ENCODE measurements around the gene TACC2.
A peak's percentile ranks its signal among the peaks of the same experiment; 100 is the strongest.

TACC2 gene

DNA sequence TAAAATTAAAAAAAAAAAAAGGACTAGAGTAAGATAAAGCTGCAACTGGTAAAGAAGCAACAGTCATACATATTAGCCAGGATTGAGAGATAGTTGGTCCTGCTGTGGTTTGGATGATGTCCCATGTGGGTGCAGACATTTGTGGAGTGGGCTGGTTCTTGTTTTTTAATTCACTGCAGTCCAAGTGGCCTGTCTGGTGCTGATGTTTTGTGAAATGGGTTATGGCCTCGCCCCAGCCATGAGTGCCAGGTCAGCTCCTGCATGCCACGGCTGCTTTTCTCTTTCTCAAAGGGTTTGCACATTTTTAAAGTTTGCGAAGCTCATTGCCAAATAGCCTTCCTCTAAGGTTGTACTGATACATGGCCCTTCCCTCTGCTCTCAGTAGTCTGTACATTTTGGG lies 268.1 kb downstream of the TACC2 start:
- no peak for DNase-seq

DNA sequence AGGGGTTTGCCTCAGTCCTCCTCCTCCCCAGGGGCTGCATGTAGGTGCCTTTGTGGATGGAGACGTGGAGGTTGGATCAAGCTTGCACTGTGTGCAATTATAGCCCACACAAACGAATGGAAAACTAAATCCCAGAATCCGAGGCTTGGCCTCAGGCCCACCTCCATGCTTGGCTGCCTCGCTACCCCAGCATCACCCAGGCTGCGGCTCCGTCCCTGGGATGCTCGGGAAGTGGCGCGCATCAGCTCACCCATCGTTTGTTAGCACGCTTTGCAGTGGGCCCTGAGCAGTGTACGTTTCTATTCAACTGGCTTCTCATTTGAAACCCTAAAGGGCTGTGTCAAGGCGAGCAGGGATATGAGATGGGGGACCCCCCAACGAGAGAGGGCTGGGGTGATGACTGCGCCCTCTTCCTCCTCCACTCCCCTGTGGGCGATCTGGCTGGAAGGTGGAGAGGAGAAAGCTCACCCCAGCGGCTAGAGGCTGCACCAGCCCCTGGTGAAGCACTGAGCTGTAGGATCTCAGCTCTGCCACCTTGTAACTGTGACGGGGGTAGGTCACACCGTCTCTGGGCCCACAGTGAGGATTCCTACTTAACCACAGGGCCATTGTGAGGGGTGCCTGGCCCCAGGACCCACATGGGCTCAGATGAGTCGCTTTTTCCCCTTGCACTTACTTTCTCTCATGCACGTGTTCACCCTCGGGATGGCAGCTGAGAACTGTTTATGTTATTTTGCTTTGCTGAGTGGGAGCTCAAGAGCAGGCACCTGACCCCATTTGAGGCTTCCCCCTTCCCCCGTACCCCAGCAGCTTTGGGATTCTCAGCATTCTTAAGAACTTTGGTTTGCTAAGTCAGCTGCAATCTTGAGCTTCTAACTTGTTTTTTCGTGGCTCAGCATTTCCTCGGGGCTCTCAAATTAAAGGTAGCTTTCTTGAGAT lies 269.4 kb downstream of the TACC2 start:
- DNase-seq, result no peak

DNA sequence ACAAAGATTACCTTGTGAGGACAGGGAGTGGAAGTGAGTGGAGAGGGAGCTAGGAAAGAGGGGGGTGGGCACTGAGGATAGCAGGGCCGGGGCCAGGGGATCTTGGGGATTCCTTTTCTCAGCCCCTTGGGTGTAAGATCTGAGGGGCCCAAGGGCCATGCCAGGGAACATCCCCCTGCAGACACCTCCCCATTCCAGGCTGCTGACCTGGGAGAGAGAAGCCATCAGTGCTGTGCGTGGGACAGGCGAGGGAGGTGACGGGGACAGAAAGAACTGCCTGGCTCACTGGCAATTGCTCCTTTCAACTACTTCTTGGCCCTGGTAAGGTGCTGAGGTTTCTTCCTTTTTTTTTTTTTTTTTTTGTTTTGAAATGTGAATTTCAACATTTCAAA lies 270.1 kb downstream of the TACC2 start:
- DNase-seq, result no peak

DNA sequence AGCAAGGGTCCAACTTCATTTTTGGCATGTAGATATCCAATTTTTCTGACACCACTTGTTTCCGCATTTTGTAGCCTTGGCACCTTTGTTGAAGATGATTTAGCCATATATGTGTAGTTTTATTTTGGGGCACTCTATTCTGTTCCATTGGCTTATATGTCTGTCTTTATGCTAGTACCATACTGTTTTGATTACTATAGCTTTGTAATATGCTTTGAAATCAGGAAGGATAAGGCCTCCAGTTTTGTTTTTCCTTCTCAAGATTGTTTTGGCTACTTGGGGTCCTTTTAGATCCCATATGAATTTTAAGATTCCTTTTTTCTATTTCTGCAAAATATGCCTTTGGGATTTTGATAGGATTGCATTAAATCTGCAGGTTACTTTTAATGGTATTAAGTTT lies 272.6 kb downstream of the TACC2 start:
- no peak for DNase-seq

DNA sequence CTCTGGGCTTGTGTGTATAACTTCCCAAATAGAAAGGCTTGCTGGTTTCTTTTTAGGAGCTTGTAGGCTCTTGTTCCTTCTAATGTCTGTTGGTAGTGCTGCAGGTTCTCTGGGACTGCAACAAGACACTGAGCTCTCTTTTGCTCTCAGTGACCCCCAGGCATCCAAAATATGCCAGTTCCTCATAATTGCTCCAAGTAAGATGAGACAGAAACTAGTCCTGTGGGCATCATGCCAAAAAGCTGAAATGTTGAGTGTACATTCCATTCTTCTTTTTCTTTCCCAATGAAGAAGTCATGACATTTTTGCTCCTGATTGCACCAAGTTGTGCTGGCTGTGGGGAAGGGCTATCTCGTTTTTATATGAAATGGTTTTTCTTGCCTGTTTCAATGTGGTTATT lies 275.0 kb downstream of the TACC2 start:
- no peak for DNase-seq

DNA sequence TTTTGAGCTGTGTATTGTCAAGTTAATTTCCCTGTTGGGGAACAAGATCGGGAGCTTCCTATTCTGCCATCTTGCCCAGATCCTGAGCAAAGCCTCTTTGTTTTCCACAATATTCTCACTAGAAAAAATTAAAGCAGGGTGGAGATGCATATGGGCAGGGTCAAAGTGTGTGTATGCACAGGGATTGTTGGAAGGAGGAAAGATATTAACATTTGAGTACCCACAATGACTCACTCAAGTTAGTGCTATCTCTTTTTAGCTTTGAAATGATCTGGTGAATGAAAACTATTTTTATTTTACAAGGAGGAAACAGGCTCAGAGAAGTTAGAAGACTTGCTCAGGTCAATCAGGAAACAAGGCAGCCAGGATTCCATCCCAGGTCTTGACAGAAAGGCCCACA lies 275.5 kb downstream of the TACC2 start:
- no peak for DNase-seq

DNA sequence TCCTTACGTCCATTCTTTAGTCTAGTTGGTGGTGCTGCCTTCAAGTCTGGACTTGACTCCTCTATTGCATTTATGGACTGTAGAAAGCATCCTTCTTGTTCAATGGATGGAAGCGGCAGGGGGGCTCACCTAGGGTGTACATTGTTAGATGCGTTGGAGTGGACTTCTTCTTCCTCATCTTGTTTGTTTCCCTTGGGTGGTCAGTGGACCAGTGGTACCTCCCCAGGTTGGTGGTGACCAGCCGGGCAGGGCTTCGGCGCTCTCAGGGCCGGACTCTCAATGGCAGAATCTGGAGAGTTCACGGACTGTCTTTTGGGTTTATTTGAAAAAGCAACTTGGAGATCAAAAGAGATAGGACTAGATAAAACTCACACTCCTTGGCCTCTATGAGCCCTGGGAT lies 276.0 kb downstream of the TACC2 start:
- no peak for DNase-seq

DNA sequence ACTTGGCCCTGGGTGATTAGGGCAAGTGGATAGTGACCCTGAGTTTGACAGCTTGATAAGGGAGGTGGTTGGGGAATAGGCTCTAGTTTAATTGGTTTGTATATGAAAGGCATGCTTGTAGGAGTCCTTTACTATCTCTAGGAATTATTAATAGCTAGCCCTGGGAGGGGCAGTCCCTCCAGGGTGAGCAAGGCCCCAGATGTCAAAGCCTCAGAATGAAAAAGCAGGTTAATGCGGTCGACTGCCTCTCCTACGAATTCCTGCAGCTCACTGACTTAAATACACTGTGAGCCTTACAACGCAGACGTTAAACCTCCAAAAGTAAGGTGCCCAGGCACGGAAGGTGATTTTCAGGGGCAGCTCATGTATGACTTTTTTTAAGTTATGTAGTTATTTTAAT lies 276.9 kb downstream of the TACC2 start:
- DNase-seq, result no peak

DNA sequence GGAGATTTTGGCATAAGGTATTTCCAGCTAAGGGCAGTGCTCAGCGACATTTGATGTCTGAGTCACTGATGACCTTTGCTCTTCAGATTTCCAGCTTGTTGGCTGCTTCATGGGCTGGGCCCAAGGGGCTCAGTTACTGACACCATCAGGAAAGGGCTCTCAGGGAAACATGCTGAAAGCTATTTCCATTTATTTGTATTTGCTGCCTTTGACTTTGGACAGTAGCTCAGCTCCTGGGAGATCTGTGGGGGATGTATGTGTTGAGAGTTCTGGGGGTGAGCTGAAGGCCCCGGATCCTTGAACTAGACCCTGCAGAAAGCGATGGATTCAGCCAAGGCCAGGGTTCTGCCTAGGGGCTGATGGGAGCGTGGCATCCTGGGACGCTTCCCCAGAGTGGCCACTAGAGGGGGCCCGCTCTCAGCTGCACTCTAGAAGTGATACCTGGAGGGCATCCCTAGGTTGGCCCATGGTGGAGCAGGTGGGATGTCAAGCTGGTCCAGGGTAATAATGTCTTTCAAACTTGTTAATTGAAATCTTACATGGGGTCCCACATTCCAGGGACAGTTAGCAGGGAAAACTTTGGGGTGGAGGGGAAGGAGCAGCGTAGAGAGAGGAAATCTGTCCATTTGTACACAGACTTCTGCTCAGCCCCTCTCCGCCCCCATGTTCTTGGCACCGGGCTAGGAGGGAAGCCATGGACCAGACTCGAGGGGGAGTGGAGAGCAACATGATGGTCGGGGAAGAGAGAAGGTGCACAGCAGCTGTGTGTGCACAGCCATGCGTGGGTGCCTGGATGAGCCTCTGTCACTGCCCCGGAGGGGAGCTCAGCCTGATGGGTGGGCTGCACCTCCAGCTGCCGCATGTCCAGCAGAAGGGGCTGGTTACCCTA lies 279.1 kb downstream of the TACC2 start:
- peak in 1 of 2 experiments; percentile 30 for DNase-seq

DNA sequence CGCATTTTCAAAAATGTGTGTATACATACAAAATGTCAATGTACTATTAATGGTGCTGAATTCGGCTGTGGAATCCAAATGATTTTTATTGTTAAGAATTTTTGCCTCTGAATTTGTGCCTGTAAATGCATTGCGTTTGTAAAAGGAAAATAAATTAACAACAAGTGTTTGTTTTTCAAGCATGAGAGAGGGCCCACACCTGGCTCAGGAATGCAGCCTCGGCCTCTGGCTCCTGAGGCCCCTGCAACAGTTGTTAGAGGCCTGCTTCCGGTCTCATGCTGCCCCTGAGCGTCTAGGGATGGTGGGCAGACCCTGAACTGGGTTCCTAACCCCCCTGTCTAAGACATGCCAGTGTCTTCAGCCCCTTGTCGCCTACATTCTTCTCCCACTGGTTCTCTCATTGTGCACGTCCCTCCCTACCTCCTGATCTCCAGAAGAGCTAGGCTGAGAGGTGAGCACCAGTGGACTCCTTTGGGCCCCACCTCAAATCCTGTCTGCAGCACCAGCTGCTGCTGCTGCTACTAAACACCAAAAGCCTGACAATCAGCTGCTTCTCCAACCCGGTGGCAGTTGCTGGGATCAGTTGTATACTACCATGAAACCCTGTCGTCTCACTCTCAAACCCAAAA lies 280.2 kb downstream of the TACC2 start:
- no peak for DNase-seq

DNA sequence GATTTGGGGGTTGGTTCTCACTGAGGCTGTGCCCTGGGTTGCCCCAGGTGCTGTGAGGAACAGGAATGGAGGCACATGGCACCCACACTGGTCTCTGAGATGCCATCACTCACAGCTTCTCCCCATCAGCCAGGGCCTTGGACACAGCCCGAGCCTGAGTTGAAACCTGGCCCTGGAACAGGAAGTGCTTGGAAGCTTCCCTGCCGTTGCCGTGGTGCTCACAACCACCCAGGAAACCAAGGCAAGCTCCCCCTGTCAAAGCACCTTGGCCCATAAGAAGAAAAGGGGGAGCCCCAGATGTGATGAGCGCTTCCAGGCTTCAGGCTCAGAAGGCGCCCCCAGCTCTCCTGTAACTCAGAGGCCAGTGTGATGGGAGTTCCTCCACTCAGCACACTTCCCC lies 282.1 kb downstream of the TACC2 start, which contains the start of gene BTBD16:
Gene BTBD16, plus strand, starts transcription at position 221 of the 400 bp plus-strand sequence. CDS start 3,786 bp downstream, outside the sequence.
- no peak for DNase-seq

DNA sequence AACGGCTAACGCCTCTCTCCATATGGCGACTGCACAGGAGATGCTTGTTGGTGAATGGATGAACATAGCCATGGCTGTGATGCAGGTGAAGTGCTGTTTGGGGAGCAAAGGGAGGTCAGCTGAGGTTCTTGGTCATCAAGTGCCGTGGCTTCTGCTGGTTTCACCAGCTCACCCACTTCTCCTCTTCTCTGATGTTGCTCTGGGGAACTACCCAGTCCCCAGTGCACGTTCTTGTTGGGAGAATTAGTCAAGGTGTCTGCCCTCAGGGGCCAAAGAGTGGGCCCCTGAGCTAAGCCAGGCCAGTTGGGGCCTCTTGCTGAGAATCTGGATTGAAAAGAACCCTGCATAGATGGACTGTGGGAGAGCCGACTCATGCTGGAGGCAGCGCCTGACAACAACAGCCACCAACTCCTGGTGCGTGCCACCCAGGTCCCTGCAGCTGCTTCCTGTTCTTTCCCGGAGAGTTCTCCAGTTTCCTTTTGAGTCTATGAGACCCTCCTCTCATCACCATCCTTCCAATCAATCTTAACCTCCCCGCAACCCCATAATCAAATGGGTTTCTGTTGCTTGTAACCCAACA lies 285.1 kb downstream of the TACC2 start:
- DNase-seq, result no peak

DNA sequence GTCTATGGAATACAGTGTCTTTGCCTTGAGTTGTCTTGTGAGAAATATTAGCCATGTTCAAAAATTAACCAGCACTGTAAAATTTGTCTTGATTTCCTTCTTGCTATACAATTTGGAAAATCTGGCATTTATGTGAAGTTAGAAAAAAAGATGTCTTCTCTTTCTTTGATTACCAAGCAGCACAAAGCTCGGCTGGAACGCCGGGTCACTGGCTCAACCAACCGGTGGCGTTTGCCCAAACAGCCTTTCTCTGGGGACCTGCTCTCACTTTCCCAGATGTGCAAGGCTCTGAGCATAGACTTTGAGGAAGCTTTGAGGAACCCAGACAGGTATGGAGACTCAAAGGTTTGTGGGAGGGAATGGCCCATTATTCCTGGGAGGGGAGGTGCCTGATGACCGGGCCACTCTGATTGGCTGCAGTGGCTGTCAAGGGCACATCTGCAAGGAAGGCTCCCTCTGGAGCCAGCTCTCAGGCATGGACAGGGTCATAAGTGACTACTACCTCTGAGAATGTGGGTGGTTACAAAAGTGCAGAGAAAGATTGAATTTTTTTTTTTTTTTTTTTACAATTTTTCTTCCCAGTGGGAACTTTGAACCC lies 287.7 kb downstream of the TACC2 start:
- no peak for DNase-seq

DNA sequence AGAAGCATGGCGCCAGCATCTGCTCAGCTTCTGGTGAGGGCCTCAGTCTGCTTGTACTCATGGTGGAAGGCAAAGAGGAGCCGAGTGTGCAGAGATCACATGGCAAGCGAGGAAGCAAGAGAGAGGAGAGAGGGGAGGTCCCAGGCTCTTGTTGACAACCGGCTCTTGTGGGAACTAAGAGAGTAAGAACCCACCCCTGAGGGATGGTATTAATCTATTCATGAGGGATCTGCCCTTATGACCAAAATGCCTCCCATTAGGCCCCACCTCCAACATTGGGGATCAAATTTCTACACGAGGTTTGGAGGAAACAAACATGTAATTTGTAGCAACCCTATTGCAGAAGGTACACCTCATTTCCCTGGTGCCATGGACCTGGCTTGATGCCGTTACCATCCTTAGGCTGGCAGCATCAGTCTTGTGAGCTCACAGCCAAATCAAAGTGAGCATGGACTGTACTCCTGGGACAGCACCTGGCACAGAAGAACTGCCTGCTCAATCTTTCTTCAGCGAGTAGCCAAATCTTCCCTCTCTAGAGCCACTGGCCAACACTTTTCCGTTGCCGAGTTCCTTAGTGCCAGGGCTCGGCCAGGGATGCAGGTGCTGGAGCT lies 288.7 kb downstream of the TACC2 start:
- no peak for DNase-seq

DNA sequence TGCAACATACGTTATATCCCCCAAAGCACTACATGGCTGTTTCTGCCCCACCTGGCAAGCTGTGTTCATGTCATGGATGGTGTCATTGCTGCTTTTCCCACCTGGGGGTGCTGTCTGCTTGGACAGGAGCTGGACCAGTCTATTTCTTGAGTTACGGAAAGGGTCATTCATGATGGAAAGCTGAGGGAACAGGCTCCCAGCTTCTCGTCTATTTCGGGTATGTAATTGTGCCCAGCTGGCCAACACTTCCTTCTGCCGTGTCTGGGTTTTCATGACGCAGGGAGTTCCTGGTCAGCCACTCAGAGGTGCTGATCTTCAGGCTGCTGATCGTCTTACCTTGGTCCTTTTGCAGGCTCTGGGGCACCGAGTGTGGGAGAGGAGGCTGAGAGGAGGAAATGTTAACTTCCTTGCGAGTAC lies 290.8 kb downstream of the TACC2 start:
- DNase-seq, result peak; percentile 12 to 13

DNA sequence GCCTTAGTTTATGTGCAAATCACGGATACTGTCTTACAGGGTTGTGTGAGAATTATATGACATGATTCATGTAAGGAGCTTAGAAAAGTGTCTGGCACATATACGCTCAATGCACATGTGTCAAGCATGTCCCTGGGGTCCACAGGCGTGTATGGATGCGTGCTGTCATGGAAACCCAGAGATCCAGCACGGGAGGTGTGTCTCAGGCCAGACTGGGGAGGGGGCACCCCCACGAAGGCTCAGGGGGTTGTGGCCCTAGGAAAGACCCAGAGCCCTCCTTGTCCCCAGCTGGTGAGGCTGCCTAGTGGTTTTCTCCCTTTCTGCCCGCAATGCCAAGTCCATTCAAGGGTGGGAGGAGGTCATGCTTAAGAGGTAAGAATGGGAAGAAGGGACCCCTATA lies 291.2 kb downstream of the TACC2 start:
- DNase-seq, result no peak

DNA sequence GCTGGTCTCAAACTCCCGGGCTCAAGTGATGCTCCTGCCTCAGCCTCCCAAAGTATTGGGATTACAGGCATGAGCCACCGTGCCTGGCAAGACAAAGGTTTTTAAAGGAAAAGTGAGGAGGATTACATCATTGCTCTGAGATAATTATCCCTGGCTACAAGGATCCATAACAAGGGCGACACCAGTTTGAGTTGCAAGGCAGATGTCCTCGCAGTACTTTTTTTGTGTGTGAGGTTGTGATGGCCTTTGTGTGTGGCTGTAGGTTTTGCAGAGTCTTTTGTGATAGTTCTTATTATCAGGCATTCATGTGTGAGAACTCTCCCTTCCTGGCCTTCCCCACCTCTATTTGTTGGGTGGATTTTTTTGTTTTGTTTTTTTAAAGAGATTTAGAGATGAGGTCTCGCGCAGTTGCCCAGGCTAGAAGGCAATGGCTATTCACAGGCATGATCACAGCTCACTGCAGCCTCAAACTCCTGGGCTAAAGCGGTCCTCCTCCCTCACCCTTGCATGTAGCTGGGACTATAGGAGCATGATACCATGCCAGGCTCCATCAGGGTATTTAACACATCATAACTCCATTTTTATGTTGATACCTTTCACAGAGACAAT lies 292.2 kb downstream of the TACC2 start:
- DNase-seq, result no peak

DNA sequence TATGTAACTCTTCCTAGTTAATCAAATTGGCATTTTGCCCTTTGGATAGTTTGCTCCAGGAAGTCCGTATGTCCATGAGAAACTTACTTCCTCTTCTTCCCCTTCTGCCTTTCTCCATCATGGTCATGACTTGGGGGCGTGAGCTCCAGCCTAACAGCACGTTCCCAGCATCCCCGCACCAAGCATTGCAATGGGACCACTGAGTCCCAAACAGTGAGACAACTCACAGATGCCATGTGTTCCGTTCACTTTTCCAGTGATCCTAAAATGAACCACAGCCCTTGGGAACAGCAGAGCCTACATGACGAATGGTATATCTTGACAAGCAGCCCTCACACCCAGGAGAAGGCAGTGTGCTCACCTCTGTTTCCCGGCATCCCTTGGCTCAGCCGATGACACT lies 292.8 kb downstream of the TACC2 start:
- no peak for DNase-seq

DNA sequence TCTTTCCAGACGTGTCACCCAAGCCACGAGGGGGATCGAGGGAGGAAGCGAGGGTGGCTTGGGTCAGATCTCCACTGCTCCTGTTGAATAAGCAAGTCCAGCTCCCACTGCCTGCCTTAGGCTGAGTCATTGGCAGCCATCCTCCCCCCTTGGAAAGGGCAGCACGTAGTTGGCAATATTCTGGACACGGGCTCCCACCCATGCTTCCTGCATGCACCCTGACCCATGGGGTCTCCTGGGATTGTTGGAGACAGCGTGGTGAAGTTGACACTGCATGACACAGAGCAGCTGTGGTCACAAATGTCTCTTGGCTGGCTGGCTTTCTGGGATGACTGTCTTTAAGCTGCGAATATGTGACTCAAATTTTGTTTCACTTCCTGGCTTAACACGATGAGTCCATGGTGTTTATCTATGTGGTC lies 293.3 kb downstream of the TACC2 start:
- DNase-seq, result no peak

DNA sequence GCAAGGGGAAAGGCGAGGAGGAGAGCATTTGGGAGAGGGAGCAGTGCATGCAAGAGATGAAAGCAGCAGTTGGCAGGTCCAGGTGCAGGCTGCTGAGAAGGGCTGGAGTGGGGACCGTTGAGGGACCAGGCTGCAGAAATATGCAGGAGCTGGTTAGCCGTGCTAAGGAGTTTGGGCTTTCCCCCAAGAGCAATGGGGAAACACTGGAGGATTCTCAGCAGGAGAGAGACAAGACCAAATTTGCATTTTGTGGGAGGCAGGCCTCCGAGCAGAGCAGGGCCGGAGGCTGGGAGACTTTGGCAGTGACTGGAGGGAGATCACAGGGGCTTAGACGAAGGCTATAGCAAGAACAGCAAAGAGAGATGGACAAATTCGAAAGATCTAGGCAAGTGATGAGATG lies 293.9 kb downstream of the TACC2 start:
- DNase-seq, result no peak
